MCF 10A (cell line): Measurements from ENCODE around the gene UVSSA. TPM values are rescaled to one million over a fixed set of nuclear protein-coding genes. Genes with fewer than 3 reads are reported as not detected.

Experiments
- BruUV-seq: library from RNA; stranded (reverse); fragments of 400-500 nt; replicated peaks from 2 replicates; lab custom pipeline; 2021; lab: Mats Ljungman, UMichigan
- CTCF ChIA-PET: fragments of 300-600 bp; sonication (Branson Sonifier 250); formaldehyde crosslinking; extraction: SDS; loops from one replicate; lab custom pipeline; 2021; ENCODE audit warnings: antibody characterized with exemption, inconsistent platforms; lab: Yijun Ruan, JAX
- POLR2A ChIA-PET: fragments of 300-600, 350-650 bp; sonication (Branson Sonifier 250); formaldehyde crosslinking; extraction: SDS; loops from one replicate; lab custom pipeline; 2020; ENCODE audit warnings: antibody characterized with exemption, inconsistent platforms; lab: Yijun Ruan, JAX
- DNase-seq: peaks from one replicate; pipeline ENCODE4 v3.0.0-alpha.2; 2018; ENCODE audit not compliant: unreplicated experiment
- H3K27ac Mint-ChIP-seq: one replicate; pipeline ENCODE4 v1.8.0; 2022; ENCODE audit warnings: mild to moderate bottlenecking, low read depth, mixed read lengths; ENCODE audit not compliant: unreplicated experiment
- H3K27me3 Mint-ChIP-seq: one replicate; pipeline ENCODE4 v1.8.0; 2022; ENCODE audit warnings: mixed read lengths; ENCODE audit not compliant: insufficient read depth, unreplicated experiment
- H3K36me3 Mint-ChIP-seq: one replicate; pipeline ENCODE4 v1.8.0; 2022; ENCODE audit warnings: mild to moderate bottlenecking, moderate library complexity, mixed read lengths; ENCODE audit not compliant: insufficient read depth, unreplicated experiment
- H3K4me1 Mint-ChIP-seq: one replicate; pipeline ENCODE4 v1.8.0; 2022; ENCODE audit warnings: mixed read lengths; ENCODE audit not compliant: insufficient read depth, unreplicated experiment
- H3K4me3 Mint-ChIP-seq: one replicate; pipeline ENCODE4 v1.8.0; 2022; ENCODE audit warnings: mild to moderate bottlenecking, moderate library complexity, mixed read lengths; ENCODE audit not compliant: unreplicated experiment
- H3K9me3 Mint-ChIP-seq: one replicate; pipeline ENCODE4 v1.8.0; 2022; ENCODE audit warnings: mixed read lengths; ENCODE audit not compliant: unreplicated experiment
- CTCF ChIP-seq: fragments of 200-600 bp; IDR thresholded peaks from one replicate; pipeline ENCODE4 v1.8.0; 2022; ENCODE audit warnings: antibody characterized with exemption, mild to moderate bottlenecking; ENCODE audit not compliant: unreplicated experiment
- intact Hi-C: fragments of 100-400 bp; cut with micrococcal nuclease; formaldehyde crosslinking; loops from 2 replicates; pipeline ENCODE4 v1.14.1; 2022
- total RNA-seq: library from RNA; stranded (reverse); gene quantifications from 2 replicates; pipeline ENCODE4 v1.2.3, GENCODE V29; 2022

UVSSA gene
- total RNA-seq, 1 experiment from 2014 or later = 43.6 TPM

- no peaks in the 10 kb centered on the region for H3K36me3 Mint-ChIP-seq
- intact Hi-C loops = no loop called here
- H3K4me3 Mint-ChIP-seq = no peak overlapping the region
- H3K27me3 Mint-ChIP-seq = peaks cover 25% of the 10 kb centered on the region
- no TSS peak for BruUV-seq
- H3K4me1 Mint-ChIP-seq = no peaks in the 10 kb centered on the region
- no peaks in the 10 kb centered on the region for H3K9me3 Mint-ChIP-seq
- TF ChIP-seq CTCF = no peak
- no peak overlapping the region for H3K27ac Mint-ChIP-seq
- no peak for DNase-seq
- POLR2A ChIA-PET = no interaction called here
- CTCF ChIA-PET = no interaction called here
Measured at GRCh38 chr4:1417522-1418390, 70.7 kb downstream of the UVSSA start.

- no TSS peak for BruUV-seq
- TF ChIP-seq CTCF = no peak
- ChIA-PET CTCF (no interaction called here), POLR2A (no interaction called here)
- H3K36me3 Mint-ChIP-seq = no peaks in the 10 kb centered on the region
- no peaks in the 10 kb centered on the region for H3K9me3 Mint-ChIP-seq
- H3K27ac Mint-ChIP-seq = no peak overlapping the region
- H3K4me3 Mint-ChIP-seq = no peak overlapping the region
- no peaks in the 10 kb centered on the region for H3K4me1 Mint-ChIP-seq
- DNase-seq = no peak
- intact Hi-C loops = no loop called here
- H3K27me3 Mint-ChIP-seq = peaks cover 33% of the 10 kb centered on the region
Measured at GRCh38 chr4:1418494-1419285, 71.7 kb downstream of the UVSSA start.

- Mint-ChIP-seq H3K9me3 (no peaks in the 10 kb centered on the region), H3K36me3 (no peaks in the 10 kb centered on the region), H3K4me3 (no peak overlapping the region), H3K27ac (no peak overlapping the region), H3K27me3 (peaks cover 43% of the 10 kb centered on the region), H3K4me1 (no peaks in the 10 kb centered on the region)
- BruUV-seq = no TSS peak
- intact Hi-C loops = no loop called here
- ChIA-PET POLR2A (no interaction called here), CTCF (no interaction called here)
- no peak for TF ChIP-seq CTCF
- no peak for DNase-seq
Measured at GRCh38 chr4:1419708-1420107, 72.7 kb downstream of the UVSSA start.

- intact Hi-C loops = no loop called here
- Mint-ChIP-seq H3K27me3 (peaks cover 63% of the 10 kb centered on the region), H3K4me3 (no peak overlapping the region), H3K36me3 (no peaks in the 10 kb centered on the region), H3K4me1 (no peaks in the 10 kb centered on the region), H3K9me3 (no peaks in the 10 kb centered on the region), H3K27ac (no peak overlapping the region)
- no peak for TF ChIP-seq CTCF
- no TSS peak for BruUV-seq
- no peak for DNase-seq
- ChIA-PET CTCF (no interaction called here), POLR2A (no interaction called here)
Measured at GRCh38 chr4:1421657-1422056, 74.6 kb downstream of the UVSSA start.
